GM12878 (cell line): ENCODE measurements around the gene ELAVL3. TPM values are rescaled to one million over a fixed set of nuclear protein-coding genes. Genes with fewer than 3 reads are reported as not detected.

ENCODE experiments used
- ATAC-seq: fragments of 200-7000 bp; cut with Tn5 transposase; 3 replicates; pipeline ENCODE4 v1.9.1; 2020; ENCODE audit warnings: mild to moderate bottlenecking, moderate library complexity
- BruUV-seq: library from RNA; stranded (reverse); fragments of 400-500 nt; replicated peaks from 2 replicates; lab custom pipeline; 2021; lab: Mats Ljungman, UMichigan
- CTCF ChIA-PET: fragments of 300-600 bp; sonication (Branson Sonifier 250); formaldehyde crosslinking; extraction: SDS; loops from one replicate; lab custom pipeline; 2021; ENCODE audit warnings: inconsistent platforms; lab: Yijun Ruan, JAX
- POLR2A ChIA-PET: fragments of 350-600 bp; formaldehyde crosslinking; extraction: SDS; loops from one replicate; lab custom pipeline; 2021; ENCODE audit warnings: inconsistent platforms; lab: Charles Lee
- RAD21 ChIA-PET: fragments of 300-600 bp; sonication (Branson Sonifier 250); formaldehyde crosslinking; loops from one replicate; lab custom pipeline; 2023; ENCODE audit warnings: antibody characterized with exemption; ENCODE audit not compliant: unreplicated experiment; lab: Charles Lee
- SMC1A ChIA-PET: fragments of 300-600 bp; sonication (Branson Sonifier 250); formaldehyde crosslinking; loops from one replicate; lab custom pipeline; 2023; ENCODE audit not compliant: unreplicated experiment, uncharacterized antibody; lab: Charles Lee
- DNase-seq: peaks from one replicate; pipeline ENCODE4 v3.0.0-alpha.2; 2011; ENCODE audit warnings: low read depth, low spot score
- FAIRE-seq: peaks from 3 replicates; lab custom pipeline; 2011; peaks lifted over from hg19 to GRCh38; lab: Jason Lieb, UNC
- H2AFZ ChIP-seq: 2 replicates; pipeline ENCODE4 v1.6.0; 2011; ENCODE audit warnings: low read depth, low read length, control low read depth; ENCODE audit not compliant: control insufficient read depth
- H3K27ac ChIP-seq: 2 replicates; pipeline ENCODE4 v1.5.1; 2011; ENCODE audit warnings: control low read depth; ENCODE audit not compliant: control insufficient read depth, insufficient read depth
- H3K27me3 ChIP-seq, 2 experiments: replicated peaks in 1 of 2; 2 replicates each; pipeline versions ENCODE4 v1.6.0 to v1.6.1; 2011; ENCODE audit warnings: low read length in 1 of 2; ENCODE audit not compliant: control insufficient read depth in 2 of 2, insufficient read depth in 2 of 2
- H3K36me3 ChIP-seq, 2 experiments: 2 replicates each; pipeline ENCODE4 v1.5.1; 2011; ENCODE audit warnings: low read length in 1 of 2; ENCODE audit not compliant: control insufficient read depth in 2 of 2, insufficient read depth in 2 of 2
- H3K4me1 ChIP-seq: 2 replicates; pipeline ENCODE4 v1.6.1; 2011; ENCODE audit warnings: mild to moderate bottlenecking, low read length, moderate library complexity, mixed read lengths; ENCODE audit not compliant: control insufficient read depth, insufficient read depth
- H3K4me2 ChIP-seq: 2 replicates; pipeline ENCODE4 v1.6.0; 2011; ENCODE audit warnings: control low read depth; ENCODE audit not compliant: control insufficient read depth, insufficient read depth
- H3K4me3 ChIP-seq: fragments of 200-600 bp; sonication (generic); 2 replicates; pipeline ENCODE4 v1.5.1; 2016
- H3K79me2 ChIP-seq: 2 replicates; pipeline ENCODE4 v1.6.0; 2011; ENCODE audit warnings: low read length; ENCODE audit not compliant: control insufficient read depth, insufficient read depth
- H3K9ac ChIP-seq: 2 replicates; pipeline ENCODE4 v1.8.0; 2011; ENCODE audit warnings: low read length, control low read depth, mixed read lengths; ENCODE audit not compliant: control insufficient read depth, insufficient read depth
- H3K9me3 ChIP-seq: replicated peaks from 3 replicates; pipeline ENCODE4 v1.5.1; 2011; ENCODE audit warnings: mild to moderate bottlenecking, low read length; ENCODE audit not compliant: control insufficient read depth, insufficient read depth
- H4K20me1 ChIP-seq: 2 replicates; pipeline ENCODE4 v1.6.0; 2011; ENCODE audit not compliant: control insufficient read depth, insufficient read depth
- ASH2L ChIP-seq: fragments of 300-600, 200-600 bp; sonication (generic); IDR thresholded peaks from 2 replicates; pipeline ENCODE4 v1.6.1; 2017; ENCODE audit warnings: low read depth, mild to moderate bottlenecking, borderline replicate concordance
- ATF3 ChIP-seq: IDR thresholded peaks from 2 replicates; pipeline ENCODE4 v1.6.1; 2011; ENCODE audit warnings: low read depth, mild to moderate bottlenecking, low read length, moderate library complexity, borderline replicate concordance; ENCODE audit errors: extremely low read depth
- EGR1 ChIP-seq, 2 experiments: IDR thresholded peaks; 1 replicate in 1 of 2; 2 replicates in 1 of 2; pipeline ENCODE4 v1.6.1; 2011 to 2012; ENCODE audit warnings: low read depth in 2 of 2, low read length in 2 of 2, borderline replicate concordance in 1 of 2, mild to moderate bottlenecking in 1 of 2, moderate library complexity in 1 of 2
- SIX5 ChIP-seq: IDR thresholded peaks from 2 replicates; pipeline ENCODE4 v1.6.1; 2011; ENCODE audit warnings: mild to moderate bottlenecking, low read depth, low read length, moderate library complexity; ENCODE audit not compliant: severe bottlenecking
- SMAD1 ChIP-seq: fragments of 450-650 bp; IDR thresholded peaks from 2 replicates; pipeline ENCODE4 v1.6.1; 2018; ENCODE audit warnings: mild to moderate bottlenecking, low read depth; ENCODE audit not compliant: partially characterized antibody
- ZBTB4 ChIP-seq: fragments of 450-650 bp; formaldehyde crosslinking; IDR thresholded peaks from 2 replicates; pipeline ENCODE4 v1.4.0; 2022; ENCODE audit warnings: mild to moderate bottlenecking, moderate library complexity
- WGBS: methylation state at CpG from one replicate; pipeline ENCODE4 v1.1.6; 2016; ENCODE audit warnings: low lambda C conversion rate; ENCODE audit not compliant: insufficient replicate concordance, insufficient coverage; ENCODE audit errors: missing lambda C conversion rate; 5-methylcytosine and 5-hydroxymethylcytosine counted together
- in situ Hi-C: fragments of 300-500 bp; cut with MboI; formaldehyde crosslinking; loops from 9 replicates; pipeline ENCODE4 v1.14.3; 2018; ENCODE audit warnings: mixed read lengths
- intact Hi-C: fragments of 100-400 bp; cut with micrococcal nuclease; formaldehyde crosslinking; loops from one replicate; pipeline ENCODE4 v1.14.2; 2022; ENCODE audit not compliant: unreplicated experiment
- polyA plus RNA-seq, 11 experiments: library from polyadenylated mRNA; depleted of rRNA in 4 of 11; unstranded in 6 of 11; stranded (reverse) in 5 of 11; fragments of >200 nt; fragmentation: Nextera tagmentation in 4 of 11; fragmentation: Illumina TruSeq in 1 of 11; extraction: Ambion mirVana in 4 of 11; extraction: Trizol in 1 of 11; gene quantifications; 1 replicate in 1 of 11; 2 replicates in 10 of 11; pipeline versions ENCODE4 v1.2.1 to v1.2.3, GENCODE V29; 2011 to 2016; ENCODE audit warnings: inconsistent platforms in 2 of 11, missing spikeins in 2 of 11, low read depth in 1 of 11
- total RNA-seq, 4 experiments: library from RNA; depleted of rRNA in 3 of 4; stranded (reverse); fragments of >200 nt in 3 of 4; fragmentation: Illumina TruSeq in 1 of 4; extraction: Trizol in 1 of 4; gene quantifications; 2 replicates each; pipeline versions ENCODE4 v1.2.1 to v1.2.3, GENCODE V29; 2013 to 2021

The ELAVL3 gene
- total and polyA plus RNA-seq, 10 of the 15 experiments (the other 5 are each of a cell fraction or from before 2014, with no cell fraction given), result under 0.01 to 0.05 (median 0.01) TPM; not detected in 7

- CTCF ChIA-PET, result interaction anchor here (0.6 to 1.1 kb wide), 2 partner anchors 9 to 14 kb away, joined by 3 to 4 read pairs; no protein-coding TSS in a partner anchor
- no peaks in the 10 kb centered on the region for H3K4me1 ChIP-seq
- WGBS, result 83% methylated on average over 7 of the region's 7 CpGs
- H3K36me3 ChIP-seq, result peaks cover 0 to 4% of the 10 kb centered on the region in 2 experiments; a peak in 3 of 4 replicates
- FAIRE-seq (no peak), ATAC-seq (no peak), DNase-seq (no peak)
- POLR2A ChIA-PET, result no interaction called here
- no peaks in the 10 kb centered on the region for H4K20me1 ChIP-seq
- H3K27me3 ChIP-seq, result no peaks in the 10 kb centered on the region
- no peak overlapping the region for H3K4me3 ChIP-seq
- intact Hi-C loops, result no loop called here
- no peaks in the 10 kb centered on the region for H3K9me3 ChIP-seq
- RAD21 ChIA-PET, result no interaction called here
- H3K79me2 ChIP-seq, result peaks cover 4% of the 10 kb centered on the region
- BruUV-seq, result no TSS peak
- in situ Hi-C loops, result loop anchor here (5.0 kb wide), 1 partner anchor 87 kb away; no protein-coding TSS in a partner anchor
- H2AFZ ChIP-seq, result no peak overlapping the region
- no peak overlapping the region for H3K9ac ChIP-seq
- H3K27ac ChIP-seq, result no peak overlapping the region
- SMC1A ChIA-PET, result no interaction called here
- no peak for TF ChIP-seq ZBTB4 (CRISPR knock-in tag)
- TF ChIP-seq ASH2L, result no peak
- TF ChIP-seq SIX5, result no peak
- no peak for TF ChIP-seq EGR1 (IDR thresholded peaks at IDR 0.05; ENCODE audit: borderline replicate concordance in 1 of 2, low read depth in 2 of 2, low read length in 2 of 2)
- TF ChIP-seq ATF3, result no peak
- TF ChIP-seq SMAD1, result no peak
- no peak overlapping the region for H3K4me2 ChIP-seq
Measured at GRCh38 chr19:11499890-11500420, 19.1 kb upstream of the ELAVL3 start.
